Measurements from ENCODE around the gene LHFPL2.

DNA sequence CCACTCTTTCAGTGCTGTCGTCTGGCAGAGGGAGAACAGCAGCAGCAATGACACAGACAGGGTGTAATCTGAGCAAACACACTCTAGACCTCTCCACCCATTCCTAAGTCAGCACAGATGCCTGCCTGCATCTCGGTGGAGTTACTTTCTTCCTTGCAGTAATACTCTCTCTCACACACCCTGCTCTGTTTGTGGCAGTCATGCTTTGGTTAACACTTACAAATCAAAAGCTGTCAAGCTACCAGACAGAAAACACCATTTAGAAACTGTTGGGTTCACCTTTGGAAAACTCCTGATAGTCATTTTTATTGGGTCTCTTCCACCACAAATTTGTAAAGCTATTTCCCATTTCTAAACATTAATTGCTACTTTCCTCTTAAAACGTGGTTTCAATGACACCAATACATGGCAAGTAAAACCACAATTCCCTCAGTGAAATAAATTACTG is 27.3 kb downstream of the LHFPL2 start:
- TF ChIP-seq, protein P1, sequence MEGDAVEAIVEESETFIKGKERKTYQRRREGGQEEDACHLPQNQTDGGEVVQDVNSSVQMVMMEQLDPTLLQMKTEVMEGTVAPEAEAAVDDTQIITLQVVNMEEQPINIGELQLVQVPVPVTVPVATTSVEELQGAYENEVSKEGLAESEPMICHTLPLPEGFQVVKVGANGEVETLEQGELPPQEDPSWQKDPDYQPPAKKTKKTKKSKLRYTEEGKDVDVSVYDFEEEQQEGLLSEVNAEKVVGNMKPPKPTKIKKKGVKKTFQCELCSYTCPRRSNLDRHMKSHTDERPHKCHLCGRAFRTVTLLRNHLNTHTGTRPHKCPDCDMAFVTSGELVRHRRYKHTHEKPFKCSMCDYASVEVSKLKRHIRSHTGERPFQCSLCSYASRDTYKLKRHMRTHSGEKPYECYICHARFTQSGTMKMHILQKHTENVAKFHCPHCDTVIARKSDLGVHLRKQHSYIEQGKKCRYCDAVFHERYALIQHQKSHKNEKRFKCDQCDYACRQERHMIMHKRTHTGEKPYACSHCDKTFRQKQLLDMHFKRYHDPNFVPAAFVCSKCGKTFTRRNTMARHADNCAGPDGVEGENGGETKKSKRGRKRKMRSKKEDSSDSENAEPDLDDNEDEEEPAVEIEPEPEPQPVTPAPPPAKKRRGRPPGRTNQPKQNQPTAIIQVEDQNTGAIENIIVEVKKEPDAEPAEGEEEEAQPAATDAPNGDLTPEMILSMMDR (IDR thresholded peaks at IDR 0.05) = no peak
- no peak for TF ChIP-seq POLR2A (IDR thresholded peaks at IDR 0.05)
- TF ChIP-seq EP300 (IDR thresholded peaks at IDR 0.05) = no peak
